ENCODE data around the gene TMEM80.

GRCh38 chr11:722346-722811, 26.8 kb downstream of the TMEM80 start:
- TF ChIP-seq CTCF (IDR thresholded peaks at IDR 0.05) (no peak), ZFX (IDR thresholded peaks at IDR 0.05; ENCODE audit: borderline replicate concordance) (no peak)

Data from 22Rv1 (cell line).